AG09319 (cell line): Measurements from ENCODE around the gene ANTKMT.
"Not testable (repeated sequence)": the region's sequence is repeated elsewhere in the genome, so short reads cannot be mapped to it uniquely, and the experiment has no call there.

Experiments
- DNase-seq: peaks from one replicate; pipeline ENCODE4 v3.0.0-alpha.2; 2010; ENCODE audit warnings: low read depth; ENCODE audit errors: extremely low read depth
- CTCF ChIP-seq: IDR thresholded peaks from 2 replicates; pipeline ENCODE4 v1.5.1; 2011; ENCODE audit warnings: low read depth, mild to moderate bottlenecking, inconsistent platforms, low read length, moderate library complexity

The ANTKMT gene

DNA sequence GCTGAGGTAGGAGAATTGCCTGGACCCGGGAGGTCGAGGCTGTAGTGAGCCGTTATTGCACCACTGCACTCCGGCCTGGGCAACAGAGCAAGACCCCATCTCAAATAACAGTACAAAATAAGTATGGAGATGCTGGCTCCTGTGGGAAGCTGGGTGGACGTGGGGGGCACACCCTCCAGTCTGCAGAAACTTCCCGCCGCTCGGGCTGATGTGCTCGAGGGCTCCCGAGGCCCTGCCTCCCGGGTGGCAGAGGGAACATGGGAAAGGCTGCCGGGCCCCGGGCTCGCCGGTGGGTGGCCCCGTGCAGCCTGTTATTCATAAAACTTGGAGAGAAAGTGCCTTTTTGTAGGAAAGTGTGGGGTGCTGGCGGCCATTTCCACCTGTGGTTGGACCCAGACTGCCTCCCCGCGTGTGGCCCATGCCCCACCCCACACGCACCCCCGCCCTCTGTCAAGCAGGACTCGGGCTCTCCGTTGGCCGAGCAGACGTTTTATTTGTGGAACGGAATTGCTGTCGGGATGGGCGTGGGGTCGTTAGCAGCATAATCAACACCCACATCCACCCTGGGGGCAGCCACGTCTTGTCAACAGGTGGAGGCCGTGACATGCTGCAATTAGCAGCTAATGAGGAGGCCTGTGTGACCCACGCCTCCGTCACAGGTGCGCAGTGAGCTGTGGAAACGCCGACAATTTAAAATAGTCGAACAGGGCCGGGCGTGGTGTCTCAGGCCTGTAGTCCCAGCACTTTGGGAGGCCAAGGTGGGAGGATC, 27.2 kb downstream of the ANTKMT start:
- TF ChIP-seq CTCF = no peak
- DNase-seq = no peak

GRCh38 chr16:749010-749409, 28.1 kb downstream of the ANTKMT start:
- peak; percentile 60 for DNase-seq
- no peak for TF ChIP-seq CTCF

GRCh38 chr16:750485-750884, 29.5 kb downstream of the ANTKMT start:
- no peak for DNase-seq
- TF ChIP-seq CTCF = no peak

DNA sequence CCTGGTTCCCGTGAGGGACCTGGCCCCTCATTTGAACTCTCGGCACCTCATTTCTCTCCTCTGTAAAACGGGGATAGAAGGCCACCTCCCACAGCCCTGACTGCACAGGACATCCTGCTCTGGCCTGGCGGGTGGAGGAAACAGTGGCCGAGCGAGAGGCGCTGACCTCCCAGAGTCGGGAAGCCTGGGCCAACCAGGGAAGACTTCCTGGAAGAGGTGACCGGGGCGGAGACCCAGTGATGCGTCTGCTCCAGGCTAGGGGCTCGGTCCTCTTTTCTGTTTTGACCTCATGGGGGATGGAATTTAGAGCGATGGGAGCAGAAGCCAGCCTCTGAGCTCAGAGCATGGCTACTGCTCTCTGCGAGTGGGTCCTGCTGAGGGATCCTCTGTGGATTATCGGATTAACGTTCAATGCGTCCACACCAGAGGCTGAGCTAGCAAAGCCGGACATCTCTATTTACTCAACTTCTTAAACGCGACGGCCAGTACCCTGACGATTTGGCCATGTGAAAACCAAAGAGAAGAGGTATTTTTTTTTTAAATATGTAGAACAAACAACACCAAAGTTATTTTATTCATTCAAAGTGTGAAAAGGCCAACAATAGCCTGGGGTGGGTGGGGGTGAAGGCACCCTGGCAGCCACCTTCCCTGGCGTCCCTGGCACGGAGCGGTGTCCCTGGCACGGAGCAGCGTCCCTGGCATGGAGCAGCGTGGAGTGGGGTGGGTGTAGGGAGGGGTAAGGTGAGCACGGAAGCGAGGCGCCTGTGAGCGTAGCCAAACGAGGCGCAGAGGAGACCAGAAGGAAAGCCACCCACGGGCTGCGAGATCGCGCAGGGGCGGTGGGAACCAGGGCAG, 30.4 kb downstream of the ANTKMT start:
- DNase-seq = no peak
- no peak for TF ChIP-seq CTCF

GRCh38 chr16:752007-752312, 31.0 kb downstream of the ANTKMT start:
- no peak for DNase-seq
- no peak for TF ChIP-seq CTCF

GRCh38 chr16:754121-754607, 33.2 kb downstream of the ANTKMT start:
- DNase-seq = not testable (repeated sequence)

DNA sequence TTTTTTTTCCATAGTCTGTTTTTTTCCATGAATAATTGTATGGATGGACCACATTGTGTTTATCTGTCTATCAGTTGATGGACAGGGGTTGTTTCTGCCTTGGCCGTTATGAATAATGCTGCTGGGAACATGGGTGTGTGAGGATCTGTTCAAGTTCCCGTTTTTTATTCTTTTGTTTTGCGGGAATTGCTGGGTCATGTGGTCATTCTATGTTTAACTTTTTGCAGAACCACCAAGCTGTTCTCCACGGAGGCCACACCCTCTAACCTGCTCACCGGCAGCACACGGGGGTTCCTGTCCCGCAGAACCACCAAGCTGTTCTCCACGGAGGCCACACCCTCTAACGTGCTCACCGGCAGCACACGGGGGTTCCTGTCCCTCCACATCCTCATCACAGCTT, 33.7 kb downstream of the ANTKMT start:
- no peak for DNase-seq
- no peak for TF ChIP-seq CTCF
